Muscle layer of duodenum (tissue), 2 donors: ENCODE measurements around the gene AQP1.

Source experiments
- H3K27ac ChIP-seq: one replicate; pipeline ENCODE4 v1.7.0; 2013; ENCODE audit warnings: mild to moderate bottlenecking, low read length
- H3K27me3 ChIP-seq: one replicate; pipeline ENCODE4 v1.7.0; 2013; ENCODE audit warnings: low read depth, mild to moderate bottlenecking, control low read depth, low read length
- H3K36me3 ChIP-seq, 2 donors: one replicate each; pipeline ENCODE4 v1.7.0; 2013; ENCODE audit warnings: low read length in 2 of 2, control low read depth in 1 of 2, mild to moderate bottlenecking in 1 of 2; ENCODE audit not compliant: insufficient read depth in 2 of 2, control insufficient read depth in 1 of 2
- H3K4me1 ChIP-seq, 2 donors: one replicate each; pipeline ENCODE4 v1.7.0; 2013; ENCODE audit warnings: low read length in 2 of 2, mild to moderate bottlenecking in 2 of 2, control low read depth in 1 of 2, moderate library complexity in 1 of 2; ENCODE audit not compliant: insufficient read depth in 2 of 2, control insufficient read depth in 1 of 2
- H3K4me3 ChIP-seq, 2 donors: one replicate each; pipeline ENCODE4 v1.7.0; 2013; ENCODE audit warnings: low read length in 2 of 2, low read depth in 1 of 2, mild to moderate bottlenecking in 1 of 2
- H3K9me3 ChIP-seq, 2 donors: one replicate each; pipeline ENCODE4 v1.7.0; 2013; ENCODE audit warnings: low read length in 2 of 2, control low read depth in 1 of 2, mild to moderate bottlenecking in 1 of 2; ENCODE audit not compliant: control insufficient read depth in 1 of 2
- donor health status: healthy.

The AQP1 gene

DNA sequence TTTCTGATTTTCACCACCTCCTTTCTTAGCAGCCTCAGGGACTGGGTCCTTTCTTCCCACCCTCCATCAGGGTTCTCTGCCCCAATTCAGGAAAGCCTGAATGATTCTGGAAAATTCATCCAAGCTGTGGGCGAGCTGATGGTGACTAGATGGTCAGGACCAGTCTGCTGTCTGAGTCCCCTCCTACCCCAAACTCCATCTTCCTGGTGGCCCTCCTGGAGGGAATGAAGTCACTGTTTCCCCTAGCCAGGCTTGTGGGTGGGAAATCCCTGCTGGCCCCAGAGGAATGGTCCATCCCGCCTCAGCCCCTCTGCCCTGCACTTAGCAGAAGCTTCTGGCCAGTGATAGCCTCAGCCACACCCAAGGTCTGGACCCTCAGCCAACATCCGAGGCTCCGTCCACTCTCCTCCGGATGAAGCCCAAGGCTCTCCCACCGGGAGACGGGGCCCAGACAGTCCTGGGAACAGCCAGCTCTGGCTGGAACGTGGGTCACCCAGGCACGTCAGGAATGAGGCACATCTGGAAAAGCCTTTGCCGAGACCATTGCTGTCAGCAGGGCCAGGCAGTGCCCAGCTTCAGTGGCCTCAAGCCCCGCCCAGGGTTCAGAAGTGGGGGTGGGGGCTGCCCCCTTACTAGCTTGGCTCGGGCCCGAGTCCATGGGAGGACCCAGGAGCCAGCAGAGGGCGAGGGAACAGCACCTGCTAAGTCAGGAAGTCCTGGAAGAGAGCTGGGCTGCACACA, 4.0 kb upstream of the AQP1 start:
- H3K27me3 ChIP-seq = no peaks in the 10 kb centered on the region
- H3K27ac ChIP-seq = no peak overlapping the region
- H3K4me3 ChIP-seq = no peak overlapping the region
- H3K4me1 ChIP-seq = peaks cover 13 to 44% of the 10 kb centered on the region in 2 donors
- H3K9me3 ChIP-seq = no peaks in the 10 kb centered on the region
- no peaks in the 10 kb centered on the region for H3K36me3 ChIP-seq

GRCh38 chr7:30908681-30909080, 3.0 kb upstream of the AQP1 start:
- Histone ChIP-seq H3K4me1 (peaks cover 13 to 52% of the 10 kb centered on the region in 2 donors), H3K27me3 (no peaks in the 10 kb centered on the region), H3K36me3 (no peaks in the 10 kb centered on the region), H3K9me3 (no peaks in the 10 kb centered on the region), H3K27ac (no peak overlapping the region), H3K4me3 (no peak overlapping the region)

- Histone ChIP-seq H3K36me3 (no peaks in the 10 kb centered on the region), H3K4me3 (no peak overlapping the region), H3K4me1 (peaks cover 13 to 57% of the 10 kb centered on the region in 2 donors), H3K27ac (no peak overlapping the region), H3K27me3 (no peaks in the 10 kb centered on the region), H3K9me3 (no peaks in the 10 kb centered on the region)
Observed at GRCh38 chr7:30909431-30909830, 2.2 kb upstream of the AQP1 start.

- Histone ChIP-seq H3K4me1 (peaks cover 11 to 66% of the 10 kb centered on the region in 2 donors), H3K4me3 (peak overlapping the region in 1 of 2 donors; percentile 20), H3K36me3 (no peaks in the 10 kb centered on the region), H3K9me3 (no peaks in the 10 kb centered on the region), H3K27ac (peak overlapping the region; percentile 45), H3K27me3 (no peaks in the 10 kb centered on the region)
Observed at GRCh38 chr7:30910411-30911073, 1.1 kb upstream of the AQP1 start.

DNA sequence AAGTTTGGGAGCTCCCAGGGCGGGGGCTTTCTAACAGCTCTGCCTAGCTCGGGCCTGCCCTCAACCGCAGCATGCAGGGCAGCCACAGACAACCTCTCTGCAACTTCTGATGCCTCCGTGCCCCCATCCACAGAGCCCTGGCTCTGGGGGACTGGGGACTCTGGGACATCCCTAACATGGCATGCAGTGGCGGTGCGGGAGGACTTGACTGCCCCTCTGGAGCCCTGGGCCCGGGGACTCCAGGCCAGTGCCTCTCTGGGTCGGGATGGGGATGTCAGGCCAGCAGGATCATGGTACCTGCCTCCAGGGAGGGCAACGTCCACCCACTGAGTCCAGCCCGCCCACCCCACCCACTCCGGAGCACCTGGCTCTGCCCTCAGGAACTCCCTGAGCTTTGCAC, 520 bp upstream of the AQP1 start:
- Histone ChIP-seq H3K4me1 (peaks cover 5 to 64% of the 10 kb centered on the region in 2 donors), H3K4me3 (peak overlapping the region in 1 of 2 donors; percentile 20)

GRCh38 chr7:30912021-30912730, 523 bp downstream of the AQP1 start:
- H3K4me3 ChIP-seq = peak overlapping the region; percentile 55 to 61
- H3K9me3 ChIP-seq = no peaks in the 10 kb centered on the region
- H3K27me3 ChIP-seq = no peaks in the 10 kb centered on the region
- no peaks in the 10 kb centered on the region for H3K36me3 ChIP-seq
- peak overlapping the region; percentile 29 for H3K27ac ChIP-seq
- H3K4me1 ChIP-seq = peaks cover 0 to 68% of the 10 kb centered on the region in 2 donors

More for the DNA sequence above, 520 bp upstream of the AQP1 start:
- no peaks in the 10 kb centered on the region for H3K36me3 ChIP-seq
- H3K27ac ChIP-seq = peak overlapping the region; percentile 45
- no peaks in the 10 kb centered on the region for H3K9me3 ChIP-seq
- no peaks in the 10 kb centered on the region for H3K27me3 ChIP-seq

DNA sequence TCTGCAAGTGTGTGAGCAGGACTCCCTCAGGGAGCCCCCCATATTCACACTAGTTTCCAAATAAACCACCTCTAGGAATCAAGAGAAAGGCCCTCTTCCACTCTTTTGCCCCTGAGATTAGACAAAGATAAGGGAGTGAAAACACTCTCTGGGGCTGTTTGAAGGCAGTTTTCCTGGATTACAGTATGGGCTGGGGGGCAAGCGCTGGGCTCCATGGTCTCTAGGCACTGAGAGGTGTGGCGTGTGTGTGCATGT, 1.0 kb downstream of the AQP1 start:
- peaks cover 0 to 70% of the 10 kb centered on the region in 2 donors for H3K4me1 ChIP-seq
- no peaks in the 10 kb centered on the region for H3K27me3 ChIP-seq

GRCh38 chr7:30912986-30913811, 1.5 kb downstream of the AQP1 start:
- peak overlapping the region; percentile 55 to 61 for H3K4me3 ChIP-seq

More for the DNA sequence above, 1.0 kb downstream of the AQP1 start:
- peak overlapping the region; percentile 55 to 61 for H3K4me3 ChIP-seq
- peak overlapping the region; percentile 29 for H3K27ac ChIP-seq
- no peaks in the 10 kb centered on the region for H3K9me3 ChIP-seq
- H3K36me3 ChIP-seq = no peaks in the 10 kb centered on the region

DNA sequence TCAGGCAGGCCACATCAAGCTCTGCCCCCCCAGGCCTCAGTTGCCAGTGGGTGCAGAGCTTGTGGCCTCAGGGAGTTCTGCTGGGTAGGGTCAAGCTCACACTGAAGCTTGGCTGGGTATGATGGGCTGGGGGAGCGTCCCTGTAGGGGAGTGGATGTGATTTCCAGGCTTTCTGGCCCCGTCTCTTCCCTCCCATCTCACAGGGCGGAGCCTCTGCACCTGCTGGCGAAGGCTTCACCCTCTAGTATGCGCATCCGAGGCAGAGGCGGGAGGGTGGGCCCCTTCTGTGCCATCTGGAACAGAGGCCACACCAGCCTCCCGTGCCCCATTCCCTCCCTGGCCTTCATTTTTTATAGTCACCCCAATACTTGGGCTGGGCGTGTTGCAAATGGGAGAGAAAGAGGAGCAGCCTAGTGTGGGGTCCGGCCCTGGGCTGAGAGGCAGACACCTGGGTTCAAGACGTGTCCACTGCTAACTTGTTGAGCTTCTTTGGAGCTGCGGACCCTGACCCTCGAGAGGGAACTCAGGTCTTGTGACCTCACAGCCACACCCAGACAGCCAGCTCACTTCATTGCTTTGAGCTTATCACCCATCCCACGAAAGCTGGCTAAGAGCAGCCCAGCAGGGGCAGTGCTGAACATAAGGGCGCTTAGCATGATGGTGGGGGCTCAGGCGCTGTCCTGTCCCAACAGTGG, 2.3 kb downstream of the AQP1 start:
- no peaks in the 10 kb centered on the region for H3K9me3 ChIP-seq
- peaks cover 0 to 65% of the 10 kb centered on the region in 2 donors for H3K4me1 ChIP-seq
- peak overlapping the region; percentile 55 to 61 for H3K4me3 ChIP-seq
- no peaks in the 10 kb centered on the region for H3K36me3 ChIP-seq
- no peak overlapping the region for H3K27ac ChIP-seq
- H3K27me3 ChIP-seq = no peaks in the 10 kb centered on the region

More at GRCh38 chr7:30912986-30913811, 1.5 kb downstream of the AQP1 start:
- Histone ChIP-seq H3K36me3 (no peaks in the 10 kb centered on the region), H3K9me3 (no peaks in the 10 kb centered on the region), H3K27me3 (no peaks in the 10 kb centered on the region), H3K27ac (peak overlapping the region; percentile 19), H3K4me1 (peaks cover 0 to 65% of the 10 kb centered on the region in 2 donors)

DNA sequence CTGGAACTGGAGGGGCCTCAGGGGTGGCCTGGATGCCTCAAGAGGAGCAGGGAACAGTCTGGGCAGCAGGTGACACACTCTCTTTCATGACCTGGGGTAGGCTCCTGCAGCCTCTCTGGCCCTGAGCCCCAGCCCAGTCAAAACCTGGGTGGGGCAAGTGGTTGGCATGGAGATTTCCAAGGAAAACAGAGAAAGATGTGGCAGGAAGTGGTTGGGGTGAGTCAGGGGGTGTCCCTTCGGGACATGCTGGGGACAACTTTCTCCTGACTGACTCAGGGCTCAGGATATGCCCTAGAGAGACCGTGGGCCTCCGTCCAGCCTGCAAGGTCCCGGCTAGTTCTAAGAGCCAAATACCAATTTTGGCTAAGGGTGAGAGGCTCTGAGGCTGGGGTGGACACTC, 2.9 kb downstream of the AQP1 start:
- Histone ChIP-seq H3K4me1 (peaks cover 0 to 61% of the 10 kb centered on the region in 2 donors), H3K9me3 (no peaks in the 10 kb centered on the region), H3K4me3 (peak overlapping the region; percentile 55 to 61), H3K27ac (no peak overlapping the region), H3K36me3 (no peaks in the 10 kb centered on the region), H3K27me3 (no peaks in the 10 kb centered on the region)
